ENCODE data around the gene CRYBB1. TPM values are rescaled to one million over a fixed set of nuclear protein-coding genes. Genes with fewer than 3 reads are reported as not detected.

The CRYBB1 gene
- total and polyA plus RNA-seq, 2 experiments from 2014 or later, result 1.6 to 3.7 TPM

DNA sequence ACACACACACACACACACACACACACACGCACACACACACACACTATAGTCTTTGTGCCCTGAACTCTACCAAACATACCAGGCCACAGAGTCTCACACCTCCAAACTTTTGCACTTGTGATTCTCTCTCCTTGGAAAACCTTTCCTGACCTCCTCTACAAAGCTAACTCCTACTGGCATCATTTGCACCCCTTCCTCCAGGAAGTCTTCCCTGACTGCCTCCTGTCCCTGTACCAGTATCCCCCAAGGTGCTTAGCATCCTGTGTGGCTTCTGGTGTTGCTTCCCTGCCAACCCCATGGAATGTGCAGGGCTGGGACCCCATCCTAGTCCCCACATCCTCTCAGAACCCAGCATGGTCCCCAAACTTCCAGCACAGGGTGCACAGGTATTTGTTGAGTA is 36.8 kb downstream of the CRYBB1 start:
- Mint-ChIP-seq H3K27ac (peak overlapping the region; percentile 65), H3K9me3 (no peaks in the 10 kb centered on the region), H3K4me3 (peak overlapping the region; percentile 16), H3K36me3 (ENCODE audit: low read depth) (peaks cover 44% of the 10 kb centered on the region), H3K4me1 (peaks cover 66% of the 10 kb centered on the region), H3K27me3 (ENCODE audit: insufficient read depth, low read depth, poor library complexity) (peaks cover 5% of the 10 kb centered on the region)
- Histone ChIP-seq H4K20me1 (replicated peaks; ENCODE audit: insufficient read depth) (peaks cover 29% of the 10 kb centered on the region), H3K4me2 (peak overlapping the region; percentile 6; the same call in 1 of the 2 replicates), H3K79me2 (replicated peaks; ENCODE audit: insufficient read depth) (peaks cover 97% of the 10 kb centered on the region), H3K4me1 (ENCODE audit: insufficient read depth) (peaks cover 58% of the 10 kb centered on the region), H3K27ac (ENCODE audit: low read depth) (peak overlapping the region; percentile 12), H3K27me3 (ENCODE audit: insufficient read depth) (no peaks in the 10 kb centered on the region), H3F3A (replicated peaks; ENCODE audit: low read depth) (peaks cover 33% of the 10 kb centered on the region; the same call in 1 of the 2 replicates), H2AFZ (no peak overlapping the region), H3K9me2 (ENCODE audit: insufficient read depth) (no peaks in the 10 kb centered on the region), H3K4me3 (no peak overlapping the region; the same call in 1 of the 2 replicates), H3K36me3 (ENCODE audit: insufficient read depth) (no peaks in the 10 kb centered on the region)
- DNase-seq (ENCODE audit: low spot score), result no peak
- ATAC-seq, result no peak
- TF ChIP-seq, protein P1, sequence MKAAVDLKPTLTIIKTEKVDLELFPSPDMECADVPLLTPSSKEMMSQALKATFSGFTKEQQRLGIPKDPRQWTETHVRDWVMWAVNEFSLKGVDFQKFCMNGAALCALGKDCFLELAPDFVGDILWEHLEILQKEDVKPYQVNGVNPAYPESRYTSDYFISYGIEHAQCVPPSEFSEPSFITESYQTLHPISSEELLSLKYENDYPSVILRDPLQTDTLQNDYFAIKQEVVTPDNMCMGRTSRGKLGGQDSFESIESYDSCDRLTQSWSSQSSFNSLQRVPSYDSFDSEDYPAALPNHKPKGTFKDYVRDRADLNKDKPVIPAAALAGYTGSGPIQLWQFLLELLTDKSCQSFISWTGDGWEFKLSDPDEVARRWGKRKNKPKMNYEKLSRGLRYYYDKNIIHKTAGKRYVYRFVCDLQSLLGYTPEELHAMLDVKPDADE (IDR thresholded peaks at IDR 0.05), result no peak
- TF ChIP-seq ZNF331 (CRISPR knock-in tag; IDR thresholded peaks at IDR 0.05; ENCODE audit: low read depth) (no peak), STAT1 (IDR thresholded peaks at IDR 0.05; ENCODE audit: unreplicated experiment) (no peak), ZNF114 (CRISPR knock-in tag; IDR thresholded peaks at IDR 0.05) (no peak), POLR2AphosphoS5 (IDR thresholded peaks at IDR 0.05; ENCODE audit: low read depth) (no peak), NANOG (IDR thresholded peaks at IDR 0.05; ENCODE audit: borderline replicate concordance) (no peak), CREB1 (CRISPR knock-in tag; IDR thresholded peaks at IDR 0.05; ENCODE audit: low read depth) (no peak), JUNB (IDR thresholded peaks at IDR 0.05; ENCODE audit: unreplicated experiment) (no peak), EZH2 (IDR thresholded peaks at IDR 0.05; ENCODE audit: low read depth, unreplicated experiment) (no peak)
- TF ChIP-seq, protein P2, sequence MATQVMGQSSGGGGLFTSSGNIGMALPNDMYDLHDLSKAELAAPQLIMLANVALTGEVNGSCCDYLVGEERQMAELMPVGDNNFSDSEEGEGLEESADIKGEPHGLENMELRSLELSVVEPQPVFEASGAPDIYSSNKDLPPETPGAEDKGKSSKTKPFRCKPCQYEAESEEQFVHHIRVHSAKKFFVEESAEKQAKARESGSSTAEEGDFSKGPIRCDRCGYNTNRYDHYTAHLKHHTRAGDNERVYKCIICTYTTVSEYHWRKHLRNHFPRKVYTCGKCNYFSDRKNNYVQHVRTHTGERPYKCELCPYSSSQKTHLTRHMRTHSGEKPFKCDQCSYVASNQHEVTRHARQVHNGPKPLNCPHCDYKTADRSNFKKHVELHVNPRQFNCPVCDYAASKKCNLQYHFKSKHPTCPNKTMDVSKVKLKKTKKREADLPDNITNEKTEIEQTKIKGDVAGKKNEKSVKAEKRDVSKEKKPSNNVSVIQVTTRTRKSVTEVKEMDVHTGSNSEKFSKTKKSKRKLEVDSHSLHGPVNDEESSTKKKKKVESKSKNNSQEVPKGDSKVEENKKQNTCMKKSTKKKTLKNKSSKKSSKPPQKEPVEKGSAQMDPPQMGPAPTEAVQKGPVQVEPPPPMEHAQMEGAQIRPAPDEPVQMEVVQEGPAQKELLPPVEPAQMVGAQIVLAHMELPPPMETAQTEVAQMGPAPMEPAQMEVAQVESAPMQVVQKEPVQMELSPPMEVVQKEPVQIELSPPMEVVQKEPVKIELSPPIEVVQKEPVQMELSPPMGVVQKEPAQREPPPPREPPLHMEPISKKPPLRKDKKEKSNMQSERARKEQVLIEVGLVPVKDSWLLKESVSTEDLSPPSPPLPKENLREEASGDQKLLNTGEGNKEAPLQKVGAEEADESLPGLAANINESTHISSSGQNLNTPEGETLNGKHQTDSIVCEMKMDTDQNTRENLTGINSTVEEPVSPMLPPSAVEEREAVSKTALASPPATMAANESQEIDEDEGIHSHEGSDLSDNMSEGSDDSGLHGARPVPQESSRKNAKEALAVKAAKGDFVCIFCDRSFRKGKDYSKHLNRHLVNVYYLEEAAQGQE (IDR thresholded peaks at IDR 0.05; ENCODE audit: unreplicated experiment), result no peak
- TF ChIP-seq, protein P3, sequence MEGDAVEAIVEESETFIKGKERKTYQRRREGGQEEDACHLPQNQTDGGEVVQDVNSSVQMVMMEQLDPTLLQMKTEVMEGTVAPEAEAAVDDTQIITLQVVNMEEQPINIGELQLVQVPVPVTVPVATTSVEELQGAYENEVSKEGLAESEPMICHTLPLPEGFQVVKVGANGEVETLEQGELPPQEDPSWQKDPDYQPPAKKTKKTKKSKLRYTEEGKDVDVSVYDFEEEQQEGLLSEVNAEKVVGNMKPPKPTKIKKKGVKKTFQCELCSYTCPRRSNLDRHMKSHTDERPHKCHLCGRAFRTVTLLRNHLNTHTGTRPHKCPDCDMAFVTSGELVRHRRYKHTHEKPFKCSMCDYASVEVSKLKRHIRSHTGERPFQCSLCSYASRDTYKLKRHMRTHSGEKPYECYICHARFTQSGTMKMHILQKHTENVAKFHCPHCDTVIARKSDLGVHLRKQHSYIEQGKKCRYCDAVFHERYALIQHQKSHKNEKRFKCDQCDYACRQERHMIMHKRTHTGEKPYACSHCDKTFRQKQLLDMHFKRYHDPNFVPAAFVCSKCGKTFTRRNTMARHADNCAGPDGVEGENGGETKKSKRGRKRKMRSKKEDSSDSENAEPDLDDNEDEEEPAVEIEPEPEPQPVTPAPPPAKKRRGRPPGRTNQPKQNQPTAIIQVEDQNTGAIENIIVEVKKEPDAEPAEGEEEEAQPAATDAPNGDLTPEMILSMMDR (conservative IDR thresholded peaks at IDR 0.05; ENCODE audit: low read depth in 2 of 2), result no peak
- TF ChIP-seq, protein P4, sequence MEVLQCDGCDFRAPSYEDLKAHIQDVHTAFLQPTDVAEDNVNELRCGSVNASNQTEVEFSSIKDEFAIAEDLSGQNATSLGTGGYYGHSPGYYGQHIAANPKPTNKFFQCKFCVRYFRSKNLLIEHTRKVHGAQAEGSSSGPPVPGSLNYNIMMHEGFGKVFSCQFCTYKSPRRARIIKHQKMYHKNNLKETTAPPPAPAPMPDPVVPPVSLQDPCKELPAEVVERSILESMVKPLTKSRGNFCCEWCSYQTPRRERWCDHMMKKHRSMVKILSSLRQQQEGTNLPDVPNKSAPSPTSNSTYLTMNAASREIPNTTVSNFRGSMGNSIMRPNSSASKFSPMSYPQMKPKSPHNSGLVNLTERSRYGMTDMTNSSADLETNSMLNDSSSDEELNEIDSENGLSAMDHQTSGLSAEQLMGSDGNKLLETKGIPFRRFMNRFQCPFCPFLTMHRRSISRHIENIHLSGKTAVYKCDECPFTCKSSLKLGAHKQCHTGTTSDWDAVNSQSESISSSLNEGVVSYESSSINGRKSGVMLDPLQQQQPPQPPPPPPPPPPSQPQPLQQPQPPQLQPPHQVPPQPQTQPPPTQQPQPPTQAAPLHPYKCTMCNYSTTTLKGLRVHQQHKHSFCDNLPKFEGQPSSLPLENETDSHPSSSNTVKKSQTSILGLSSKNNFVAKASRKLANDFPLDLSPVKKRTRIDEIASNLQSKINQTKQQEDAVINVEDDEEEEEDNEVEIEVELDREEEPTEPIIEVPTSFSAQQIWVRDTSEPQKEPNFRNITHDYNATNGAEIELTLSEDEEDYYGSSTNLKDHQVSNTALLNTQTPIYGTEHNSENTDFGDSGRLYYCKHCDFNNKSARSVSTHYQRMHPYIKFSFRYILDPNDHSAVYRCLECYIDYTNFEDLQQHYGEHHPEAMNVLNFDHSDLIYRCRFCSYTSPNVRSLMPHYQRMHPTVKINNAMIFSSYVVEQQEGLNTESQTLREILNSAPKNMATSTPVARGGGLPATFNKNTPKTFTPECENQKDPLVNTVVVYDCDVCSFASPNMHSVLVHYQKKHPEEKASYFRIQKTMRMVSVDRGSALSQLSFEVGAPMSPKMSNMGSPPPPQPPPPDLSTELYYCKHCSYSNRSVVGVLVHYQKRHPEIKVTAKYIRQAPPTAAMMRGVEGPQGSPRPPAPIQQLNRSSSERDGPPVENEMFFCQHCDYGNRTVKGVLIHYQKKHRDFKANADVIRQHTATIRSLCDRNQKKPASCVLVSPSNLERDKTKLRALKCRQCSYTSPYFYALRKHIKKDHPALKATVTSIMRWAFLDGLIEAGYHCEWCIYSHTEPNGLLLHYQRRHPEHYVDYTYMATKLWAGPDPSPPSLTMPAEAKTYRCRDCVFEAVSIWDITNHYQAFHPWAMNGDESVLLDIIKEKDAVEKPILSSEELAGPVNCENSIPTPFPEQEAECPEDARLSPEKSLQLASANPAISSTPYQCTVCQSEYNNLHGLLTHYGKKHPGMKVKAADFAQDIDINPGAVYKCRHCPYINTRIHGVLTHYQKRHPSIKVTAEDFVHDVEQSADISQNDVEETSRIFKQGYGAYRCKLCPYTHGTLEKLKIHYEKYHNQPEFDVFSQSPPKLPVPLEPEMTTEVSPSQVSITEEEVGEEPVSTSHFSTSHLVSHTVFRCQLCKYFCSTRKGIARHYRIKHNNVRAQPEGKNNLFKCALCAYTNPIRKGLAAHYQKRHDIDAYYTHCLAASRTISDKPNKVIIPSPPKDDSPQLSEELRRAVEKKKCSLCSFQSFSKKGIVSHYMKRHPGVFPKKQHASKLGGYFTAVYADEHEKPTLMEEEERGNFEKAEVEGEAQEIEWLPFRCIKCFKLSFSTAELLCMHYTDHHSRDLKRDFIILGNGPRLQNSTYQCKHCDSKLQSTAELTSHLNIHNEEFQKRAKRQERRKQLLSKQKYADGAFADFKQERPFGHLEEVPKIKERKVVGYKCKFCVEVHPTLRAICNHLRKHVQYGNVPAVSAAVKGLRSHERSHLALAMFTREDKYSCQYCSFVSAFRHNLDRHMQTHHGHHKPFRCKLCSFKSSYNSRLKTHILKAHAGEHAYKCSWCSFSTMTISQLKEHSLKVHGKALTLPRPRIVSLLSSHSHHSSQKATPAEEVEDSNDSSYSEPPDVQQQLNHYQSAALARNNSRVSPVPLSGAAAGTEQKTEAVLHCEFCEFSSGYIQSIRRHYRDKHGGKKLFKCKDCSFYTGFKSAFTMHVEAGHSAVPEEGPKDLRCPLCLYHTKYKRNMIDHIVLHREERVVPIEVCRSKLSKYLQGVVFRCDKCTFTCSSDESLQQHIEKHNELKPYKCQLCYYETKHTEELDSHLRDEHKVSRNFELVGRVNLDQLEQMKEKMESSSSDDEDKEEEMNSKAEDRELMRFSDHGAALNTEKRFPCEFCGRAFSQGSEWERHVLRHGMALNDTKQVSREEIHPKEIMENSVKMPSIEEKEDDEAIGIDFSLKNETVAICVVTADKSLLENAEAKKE (CRISPR knock-in tag; IDR thresholded peaks at IDR 0.05), result no peak
